ENCODE measurements around the gene TMPRSS3.

DNA sequence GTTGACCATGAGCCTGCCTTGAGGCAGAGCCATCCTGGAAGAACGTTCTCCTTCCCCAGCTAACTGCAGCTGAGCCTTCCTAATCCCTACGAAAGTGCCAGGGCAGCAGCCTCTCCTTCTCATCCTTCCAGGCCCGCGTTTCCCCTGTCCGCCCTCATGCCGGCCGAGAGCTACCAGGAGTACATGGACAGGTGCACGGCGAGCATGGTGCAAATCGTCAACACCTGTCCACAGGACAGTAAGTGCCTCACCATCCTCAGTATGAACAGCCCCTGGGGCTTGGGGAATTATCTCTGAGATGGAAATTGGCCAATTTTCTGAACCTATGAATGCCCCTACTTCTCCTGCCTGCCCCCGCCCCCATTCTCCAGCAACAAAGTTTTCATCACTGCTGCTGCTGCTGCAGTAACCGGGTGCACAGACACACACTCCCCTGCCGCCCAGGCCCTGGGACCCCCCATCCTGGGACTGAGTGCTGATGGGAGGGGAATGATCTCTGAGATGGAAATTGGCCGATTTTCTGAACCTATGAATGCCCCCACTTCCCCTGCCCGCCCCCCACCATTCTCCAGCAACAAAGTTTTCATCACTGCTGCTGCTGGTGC lies 47.4 kb upstream of the TMPRSS3 start:
- TF ChIP-seq, protein P1, sequence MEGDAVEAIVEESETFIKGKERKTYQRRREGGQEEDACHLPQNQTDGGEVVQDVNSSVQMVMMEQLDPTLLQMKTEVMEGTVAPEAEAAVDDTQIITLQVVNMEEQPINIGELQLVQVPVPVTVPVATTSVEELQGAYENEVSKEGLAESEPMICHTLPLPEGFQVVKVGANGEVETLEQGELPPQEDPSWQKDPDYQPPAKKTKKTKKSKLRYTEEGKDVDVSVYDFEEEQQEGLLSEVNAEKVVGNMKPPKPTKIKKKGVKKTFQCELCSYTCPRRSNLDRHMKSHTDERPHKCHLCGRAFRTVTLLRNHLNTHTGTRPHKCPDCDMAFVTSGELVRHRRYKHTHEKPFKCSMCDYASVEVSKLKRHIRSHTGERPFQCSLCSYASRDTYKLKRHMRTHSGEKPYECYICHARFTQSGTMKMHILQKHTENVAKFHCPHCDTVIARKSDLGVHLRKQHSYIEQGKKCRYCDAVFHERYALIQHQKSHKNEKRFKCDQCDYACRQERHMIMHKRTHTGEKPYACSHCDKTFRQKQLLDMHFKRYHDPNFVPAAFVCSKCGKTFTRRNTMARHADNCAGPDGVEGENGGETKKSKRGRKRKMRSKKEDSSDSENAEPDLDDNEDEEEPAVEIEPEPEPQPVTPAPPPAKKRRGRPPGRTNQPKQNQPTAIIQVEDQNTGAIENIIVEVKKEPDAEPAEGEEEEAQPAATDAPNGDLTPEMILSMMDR (IDR thresholded peaks at IDR 0.05) = no peak
- no peak for TF ChIP-seq ZFX (IDR thresholded peaks at IDR 0.05; ENCODE audit: borderline replicate concordance)

All from 22Rv1 (cell line).